H1 (cell line): Measurements from ENCODE around the gene ARHGEF16. TPM values are rescaled to one million over a fixed set of nuclear protein-coding genes. Genes with fewer than 3 reads are reported as not detected.

Experiments used
- BRCA1 ChIP-seq: IDR thresholded peaks from 2 replicates; pipeline ENCODE4 v1.6.1; 2012; ENCODE audit warnings: low read depth, low read length, improper control_type of control experiment
- CBX5 ChIP-seq: fragments of 300-800, 300-1000 bp; sonication (generic); IDR thresholded peaks from 2 replicates; pipeline ENCODE4 v1.7.1; 2016; ENCODE audit warnings: antibody characterized with exemption, low read length, low read depth
- CREB1 ChIP-seq: IDR thresholded peaks from 2 replicates; pipeline ENCODE4 v1.6.1; 2012; ENCODE audit warnings: inconsistent platforms
- KDM4A ChIP-seq: IDR thresholded peaks from one replicate; pipeline ENCODE4 v1.7.1; 2012; ENCODE audit warnings: low read depth, mild to moderate bottlenecking, moderate library complexity, low read length, inconsistent platforms; ENCODE audit not compliant: severe bottlenecking
- SAP30 ChIP-seq: fragments of 300-600 bp; sonication (generic); IDR thresholded peaks from 2 replicates; pipeline ENCODE4 v1.7.1; 2012; ENCODE audit warnings: low read length, moderate library complexity, mild to moderate bottlenecking, inconsistent platforms; ENCODE audit not compliant: insufficient read depth, insufficient replicate concordance
- SIX5 ChIP-seq: IDR thresholded peaks from 2 replicates; pipeline ENCODE4 v1.6.1; 2011; ENCODE audit warnings: mild to moderate bottlenecking, low read depth, low read length
- SP4 ChIP-seq: IDR thresholded peaks from 2 replicates; pipeline ENCODE4 v1.6.1; 2012; ENCODE audit warnings: low read length, inconsistent platforms
- TCF12 ChIP-seq: IDR thresholded peaks from 2 replicates; pipeline ENCODE4 v1.6.1; 2011; ENCODE audit warnings: low read depth, mild to moderate bottlenecking, low read length
- polyA plus RNA-seq, 7 experiments: library from polyadenylated mRNA; depleted of rRNA in 3 of 7; stranded (reverse) in 5 of 7; unstranded in 2 of 7; fragments of >200 nt in 5 of 7; fragments of 200-250 nt in 2 of 7; gene quantifications; 1 replicate in 5 of 7; 2 replicates in 1 of 7; 4 replicates in 1 of 7; pipeline versions ENCODE4 v1.2.1 to v1.2.3, GENCODE V29; 2011 to 2013; ENCODE audit warnings: missing spikeins in 2 of 7, mixed read lengths in 2 of 7
- total RNA-seq: library from RNA; stranded (reverse); fragmentation: NEBNext Ultra II Directional; extraction: Animal tissue kit (Norgen Biotek cat#: 25700); gene quantifications from 2 replicates; pipeline ENCODE4 v1.2.1, GENCODE V29; 2021
- TF ChIP-seq, protein P1 (sequence below): IDR thresholded peaks from 2 replicates; pipeline ENCODE4 v1.6.1; 2011; ENCODE audit warnings: low read depth, mild to moderate bottlenecking, low read length; ENCODE audit not compliant: insufficient read depth

ARHGEF16 gene
- total and polyA plus RNA-seq, 2 of the 8 experiments (the other 6 are each of a cell fraction or from before 2014, with no cell fraction given) = 18.3 to 20.7 TPM

DNA sequence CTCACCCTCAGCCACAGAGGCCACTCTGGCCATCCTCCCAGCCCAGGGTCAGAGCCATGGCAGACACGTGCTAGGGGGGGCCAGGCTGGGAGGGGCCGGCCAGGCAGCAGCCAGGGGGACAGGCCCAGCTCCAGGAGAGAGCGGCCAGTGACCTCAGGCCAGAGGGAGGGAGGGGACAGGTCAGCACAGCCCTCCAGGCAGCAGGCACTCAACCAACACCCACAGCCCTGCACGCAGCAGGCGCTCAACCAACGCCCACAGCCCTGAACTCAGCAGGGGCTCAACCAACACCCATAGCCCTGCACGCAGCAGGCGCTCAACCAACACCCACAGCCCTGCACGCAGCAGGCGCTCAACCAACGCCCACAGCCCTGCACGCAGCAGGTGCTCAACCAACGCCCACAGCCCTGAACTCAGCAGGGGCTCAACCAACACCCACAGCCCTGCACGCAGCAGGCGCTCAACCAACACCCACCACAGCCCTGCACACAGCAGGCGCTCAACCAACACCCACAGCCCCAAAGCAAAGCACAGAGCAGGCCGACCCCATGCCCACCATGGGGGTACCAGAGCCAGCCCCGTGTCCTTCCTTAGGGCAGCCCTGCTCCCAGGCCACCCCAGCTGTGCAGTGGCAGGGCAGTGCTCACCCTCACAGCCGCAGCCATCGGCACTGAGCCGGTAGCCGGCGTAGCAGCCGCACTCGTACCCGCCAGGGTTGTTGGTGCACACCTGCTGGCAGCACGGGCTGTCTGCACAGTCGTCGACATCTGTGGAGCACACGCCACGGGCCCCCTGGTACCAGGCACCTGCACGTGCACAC lies 55.9 kb downstream of the ARHGEF16 start (continued):
- no peak for TF ChIP-seq SAP30
- no peak for TF ChIP-seq TCF12
- TF ChIP-seq CBX5 = no peak
- TF ChIP-seq BRCA1 = no peak
- TF ChIP-seq SIX5 = no peak
- TF ChIP-seq, protein P1, sequence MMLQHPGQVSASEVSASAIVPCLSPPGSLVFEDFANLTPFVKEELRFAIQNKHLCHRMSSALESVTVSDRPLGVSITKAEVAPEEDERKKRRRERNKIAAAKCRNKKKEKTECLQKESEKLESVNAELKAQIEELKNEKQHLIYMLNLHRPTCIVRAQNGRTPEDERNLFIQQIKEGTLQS = no peak
- TF ChIP-seq KDM4A = no peak
- no peak for TF ChIP-seq SP4
- TF ChIP-seq CREB1 = no peak
